Measurements from ENCODE around the gene ANXA1. TPM values are rescaled to one million over a fixed set of nuclear protein-coding genes. Genes with fewer than 3 reads are reported as not detected.

ANXA1 gene
- total RNA-seq, 1 donor from 2014 or later = 35.2 TPM

- intact Hi-C loops (cut with micrococcal nuclease) = loop anchor here (2.0 to 10.0 kb wide), 2 partner anchors 1368 to 1464 kb away; no protein-coding TSS in a partner anchor
Measured at GRCh38 chr9:73148447-73148937, 3.2 kb upstream of the ANXA1 start.

GRCh38 chr9:73149371-73150067, 2.1 kb upstream of the ANXA1 start:
- Mint-ChIP-seq H3K36me3 (ENCODE audit: low read depth) (peaks cover 3% of the 10 kb centered on the region), H3K4me3 (peak overlapping the region; percentile 68), H3K27me3 (ENCODE audit: insufficient read depth) (no peaks in the 10 kb centered on the region), H3K27ac (peak overlapping the region; percentile 95), H3K4me1 (ENCODE audit: low read depth) (peaks cover 77% of the 10 kb centered on the region), H3K9me3 (no peaks in the 10 kb centered on the region)
- intact Hi-C loops (cut with micrococcal nuclease) = loop anchor here (1.0 to 10.0 kb wide), 14 partner anchors 17 to 1995 kb away; partner anchors contain the start of genes CARNMT1 and CEMIP2
- no peak for DNase-seq (ENCODE audit: low spot score)

More at GRCh38 chr9:73148447-73148937, 3.2 kb upstream of the ANXA1 start:
- H3K9me3 Mint-ChIP-seq = no peaks in the 10 kb centered on the region
- H3K36me3 Mint-ChIP-seq (ENCODE audit: low read depth) = peaks cover 3% of the 10 kb centered on the region
- peak overlapping the region; percentile 95 for H3K27ac Mint-ChIP-seq
- peaks cover 77% of the 10 kb centered on the region for H3K4me1 Mint-ChIP-seq (ENCODE audit: low read depth)
- H3K27me3 Mint-ChIP-seq (ENCODE audit: insufficient read depth) = no peaks in the 10 kb centered on the region
- peak overlapping the region; percentile 13 for H3K4me3 Mint-ChIP-seq
- no peak for DNase-seq (ENCODE audit: low spot score)

GRCh38 chr9:73152543-73152844, 829 bp downstream of the ANXA1 start:
- peak overlapping the region; percentile 85 for H3K4me3 Mint-ChIP-seq
- intact Hi-C loops (cut with micrococcal nuclease) = loop anchor here (5.0 to 10.0 kb wide), 7 partner anchors 678 to 1992 kb away; partner anchors contain the start of genes CARNMT1 and CEMIP2
- DNase-seq (ENCODE audit: low spot score) = no peak
- peak overlapping the region; percentile 92 for H3K27ac Mint-ChIP-seq
- no peaks in the 10 kb centered on the region for H3K9me3 Mint-ChIP-seq
- H3K4me1 Mint-ChIP-seq (ENCODE audit: low read depth) = peaks cover 87% of the 10 kb centered on the region
- H3K27me3 Mint-ChIP-seq (ENCODE audit: insufficient read depth) = no peaks in the 10 kb centered on the region
- peaks cover 14% of the 10 kb centered on the region for H3K36me3 Mint-ChIP-seq (ENCODE audit: low read depth)

GRCh38 chr9:73152953-73153352, 1.3 kb downstream of the ANXA1 start:
- no peaks in the 10 kb centered on the region for H3K27me3 Mint-ChIP-seq (ENCODE audit: insufficient read depth)
- H3K27ac Mint-ChIP-seq = peak overlapping the region; percentile 92
- intact Hi-C loops (cut with micrococcal nuclease) = loop anchor here (1.0 to 10.0 kb wide), 8 partner anchors 21 to 1992 kb away; partner anchors contain the start of genes CARNMT1 and CEMIP2
- H3K36me3 Mint-ChIP-seq (ENCODE audit: low read depth) = peaks cover 18% of the 10 kb centered on the region
- H3K4me1 Mint-ChIP-seq (ENCODE audit: low read depth) = peaks cover 90% of the 10 kb centered on the region
- no peaks in the 10 kb centered on the region for H3K9me3 Mint-ChIP-seq
- no peak for DNase-seq (ENCODE audit: low spot score)
- peak overlapping the region; percentile 85 for H3K4me3 Mint-ChIP-seq

GRCh38 chr9:73153793-73154227, 2.1 kb downstream of the ANXA1 start:
- intact Hi-C loops (cut with micrococcal nuclease) = loop anchor here (1.0 to 10.0 kb wide), 11 partner anchors 22 to 1991 kb away; partner anchors contain the start of genes CARNMT1, CEMIP2, NMRK1 and OSTF1
- H3K4me3 Mint-ChIP-seq = peak overlapping the region; percentile 85
- H3K9me3 Mint-ChIP-seq = no peaks in the 10 kb centered on the region
- no peak for DNase-seq (ENCODE audit: low spot score)
- no peaks in the 10 kb centered on the region for H3K27me3 Mint-ChIP-seq (ENCODE audit: insufficient read depth)
- peaks cover 19% of the 10 kb centered on the region for H3K36me3 Mint-ChIP-seq (ENCODE audit: low read depth)
- H3K4me1 Mint-ChIP-seq (ENCODE audit: low read depth) = peaks cover 90% of the 10 kb centered on the region
- H3K27ac Mint-ChIP-seq = peak overlapping the region; percentile 90

GRCh38 chr9:73154271-73154670, 2.6 kb downstream of the ANXA1 start:
- no peaks in the 10 kb centered on the region for H3K9me3 Mint-ChIP-seq
- peaks cover 23% of the 10 kb centered on the region for H3K36me3 Mint-ChIP-seq (ENCODE audit: low read depth)
- peak overlapping the region; percentile 90 for H3K27ac Mint-ChIP-seq
- H3K27me3 Mint-ChIP-seq (ENCODE audit: insufficient read depth) = no peaks in the 10 kb centered on the region
- peaks cover 89% of the 10 kb centered on the region for H3K4me1 Mint-ChIP-seq (ENCODE audit: low read depth)
- no peak for DNase-seq (ENCODE audit: low spot score)
- intact Hi-C loops (cut with micrococcal nuclease) = loop anchor here (1.0 to 10.0 kb wide), 10 partner anchors 38 to 1991 kb away; partner anchors contain the start of genes CARNMT1, CEMIP2, NMRK1 and OSTF1
- peak overlapping the region; percentile 85 for H3K4me3 Mint-ChIP-seq

- Mint-ChIP-seq H3K27ac (peak overlapping the region; percentile 90), H3K4me3 (peak overlapping the region; percentile 85), H3K4me1 (ENCODE audit: low read depth) (peaks cover 85% of the 10 kb centered on the region), H3K9me3 (no peaks in the 10 kb centered on the region), H3K27me3 (ENCODE audit: insufficient read depth) (no peaks in the 10 kb centered on the region), H3K36me3 (ENCODE audit: low read depth) (peaks cover 23% of the 10 kb centered on the region)
- intact Hi-C loops (cut with micrococcal nuclease) = loop anchor here (1.0 to 10.0 kb wide), 10 partner anchors 38 to 1990 kb away; partner anchors contain the start of genes CARNMT1, CEMIP2, NMRK1 and OSTF1
- DNase-seq (ENCODE audit: low spot score) = no peak
Measured at GRCh38 chr9:73154722-73155121, 3.1 kb downstream of the ANXA1 start.

- intact Hi-C loops (cut with micrococcal nuclease) = loop anchor here (2.0 to 10.0 kb wide), 7 partner anchors 49 to 1989 kb away; partner anchors contain the start of genes CARNMT1, CEMIP2, NMRK1 and OSTF1
- Mint-ChIP-seq H3K4me3 (peak overlapping the region; percentile 85), H3K27ac (peak overlapping the region; percentile 90), H3K9me3 (no peaks in the 10 kb centered on the region), H3K36me3 (ENCODE audit: low read depth) (peaks cover 30% of the 10 kb centered on the region), H3K27me3 (ENCODE audit: insufficient read depth) (no peaks in the 10 kb centered on the region), H3K4me1 (ENCODE audit: low read depth) (peaks cover 78% of the 10 kb centered on the region)
- DNase-seq (ENCODE audit: low spot score) = no peak
Measured at GRCh38 chr9:73155377-73155776, 3.7 kb downstream of the ANXA1 start.

- Mint-ChIP-seq H3K4me1 (ENCODE audit: low read depth) (peaks cover 74% of the 10 kb centered on the region), H3K36me3 (ENCODE audit: low read depth) (peaks cover 35% of the 10 kb centered on the region), H3K27ac (peak overlapping the region; percentile 35), H3K4me3 (peak overlapping the region; percentile 53), H3K27me3 (ENCODE audit: insufficient read depth) (no peaks in the 10 kb centered on the region), H3K9me3 (no peaks in the 10 kb centered on the region)
- DNase-seq (ENCODE audit: low spot score) = no peak
- intact Hi-C loops (cut with micrococcal nuclease) = loop anchor here (2.0 to 10.0 kb wide), 7 partner anchors 49 to 1989 kb away; partner anchors contain the start of genes CARNMT1, CEMIP2, NMRK1 and OSTF1
Measured at GRCh38 chr9:73155968-73156864, 4.6 kb downstream of the ANXA1 start.

GRCh38 chr9:73156865-73157187, 5.2 kb downstream of the ANXA1 start:
- intact Hi-C loops (cut with micrococcal nuclease) = loop anchor here (10.0 kb wide), 5 partner anchors 682 to 1988 kb away; partner anchors contain the start of genes CARNMT1 and CEMIP2
- Mint-ChIP-seq H3K4me3 (no peak overlapping the region), H3K27me3 (ENCODE audit: insufficient read depth) (no peaks in the 10 kb centered on the region), H3K36me3 (ENCODE audit: low read depth) (peaks cover 36% of the 10 kb centered on the region), H3K9me3 (no peaks in the 10 kb centered on the region), H3K27ac (peak overlapping the region; percentile 35), H3K4me1 (ENCODE audit: low read depth) (peaks cover 68% of the 10 kb centered on the region)
- DNase-seq (ENCODE audit: low spot score) = no peak

GRCh38 chr9:73157811-73158210, 6.1 kb downstream of the ANXA1 start:
- Mint-ChIP-seq H3K9me3 (no peaks in the 10 kb centered on the region), H3K4me1 (ENCODE audit: low read depth) (peaks cover 58% of the 10 kb centered on the region), H3K4me3 (peak overlapping the region; percentile 1), H3K27ac (peak overlapping the region; percentile 58), H3K27me3 (ENCODE audit: insufficient read depth) (no peaks in the 10 kb centered on the region), H3K36me3 (ENCODE audit: low read depth) (peaks cover 42% of the 10 kb centered on the region)
- intact Hi-C loops (cut with micrococcal nuclease) = loop anchor here (10.0 kb wide), 5 partner anchors 683 to 1987 kb away; partner anchors contain the start of genes CARNMT1 and CEMIP2
- DNase-seq (ENCODE audit: low spot score) = no peak

GRCh38 chr9:73158723-73159122, 7.1 kb downstream of the ANXA1 start:
- no peak overlapping the region for H3K4me3 Mint-ChIP-seq
- H3K4me1 Mint-ChIP-seq (ENCODE audit: low read depth) = peaks cover 53% of the 10 kb centered on the region
- peaks cover 49% of the 10 kb centered on the region for H3K36me3 Mint-ChIP-seq (ENCODE audit: low read depth)
- H3K27me3 Mint-ChIP-seq (ENCODE audit: insufficient read depth) = no peaks in the 10 kb centered on the region
- no peaks in the 10 kb centered on the region for H3K9me3 Mint-ChIP-seq
- intact Hi-C loops (cut with micrococcal nuclease) = loop anchor here (10.0 kb wide), 5 partner anchors 684 to 1986 kb away; partner anchors contain the start of genes CARNMT1 and CEMIP2
- no peak overlapping the region for H3K27ac Mint-ChIP-seq
- DNase-seq (ENCODE audit: low spot score) = no peak
